ENCODE results near the gene MCAT. TPM values are rescaled to one million over a fixed set of nuclear protein-coding genes. Genes with fewer than 3 reads are reported as not detected.

MCAT gene
- total RNA-seq, 4 donors from 2014 or later: 15.8 to 21.7 (median 19.2) TPM

DNA sequence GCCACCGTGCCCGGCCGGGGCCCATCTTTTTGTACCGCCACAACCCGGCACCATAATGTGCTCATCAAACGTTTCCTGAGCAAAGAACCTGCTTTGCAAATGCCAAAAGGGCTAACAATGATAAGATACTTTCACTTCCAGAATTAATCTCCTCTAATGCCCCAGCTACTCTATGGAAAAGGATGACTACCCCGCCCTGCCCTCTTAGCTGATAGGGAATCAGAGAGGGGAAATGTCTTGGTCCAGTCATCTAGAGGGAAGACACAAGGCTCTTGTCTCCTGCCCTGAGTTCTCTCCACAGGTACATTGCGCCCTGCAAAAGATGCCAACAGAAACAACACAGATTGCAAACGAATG is 54.6 kb downstream of the MCAT start:
- H3K27me3 ChIP-seq: no peaks in the 10 kb centered on the region
- no peak for ATAC-seq
- peak overlapping the region in 3 of 4 donors; percentile 68 to 72 (median 70) for H3K27ac ChIP-seq
- TF ChIP-seq POLR2AphosphoS5 (IDR thresholded peaks at IDR 0.05) (no peak), POLR2A (IDR thresholded peaks at IDR 0.05) (no peak), EP300 (IDR thresholded peaks at IDR 0.05) (no peak)
- TF ChIP-seq, protein P1, sequence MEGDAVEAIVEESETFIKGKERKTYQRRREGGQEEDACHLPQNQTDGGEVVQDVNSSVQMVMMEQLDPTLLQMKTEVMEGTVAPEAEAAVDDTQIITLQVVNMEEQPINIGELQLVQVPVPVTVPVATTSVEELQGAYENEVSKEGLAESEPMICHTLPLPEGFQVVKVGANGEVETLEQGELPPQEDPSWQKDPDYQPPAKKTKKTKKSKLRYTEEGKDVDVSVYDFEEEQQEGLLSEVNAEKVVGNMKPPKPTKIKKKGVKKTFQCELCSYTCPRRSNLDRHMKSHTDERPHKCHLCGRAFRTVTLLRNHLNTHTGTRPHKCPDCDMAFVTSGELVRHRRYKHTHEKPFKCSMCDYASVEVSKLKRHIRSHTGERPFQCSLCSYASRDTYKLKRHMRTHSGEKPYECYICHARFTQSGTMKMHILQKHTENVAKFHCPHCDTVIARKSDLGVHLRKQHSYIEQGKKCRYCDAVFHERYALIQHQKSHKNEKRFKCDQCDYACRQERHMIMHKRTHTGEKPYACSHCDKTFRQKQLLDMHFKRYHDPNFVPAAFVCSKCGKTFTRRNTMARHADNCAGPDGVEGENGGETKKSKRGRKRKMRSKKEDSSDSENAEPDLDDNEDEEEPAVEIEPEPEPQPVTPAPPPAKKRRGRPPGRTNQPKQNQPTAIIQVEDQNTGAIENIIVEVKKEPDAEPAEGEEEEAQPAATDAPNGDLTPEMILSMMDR (IDR thresholded peaks at IDR 0.05): no peak
- H3K4me1 ChIP-seq: peaks cover 0 to 17% (median 3%) of the 10 kb centered on the region in 3 donors
- no peaks in the 10 kb centered on the region for H3K9me3 ChIP-seq
- H3K4me3 ChIP-seq: peak overlapping the region; percentile 75 to 80
- WGBS, 2 donors (ENCODE audit: low coverage in 1 of 2): 10 to 76% methylated on average over 2 to 5 of the region's 9 CpGs
- no peaks in the 10 kb centered on the region for H3K36me3 ChIP-seq

DNA sequence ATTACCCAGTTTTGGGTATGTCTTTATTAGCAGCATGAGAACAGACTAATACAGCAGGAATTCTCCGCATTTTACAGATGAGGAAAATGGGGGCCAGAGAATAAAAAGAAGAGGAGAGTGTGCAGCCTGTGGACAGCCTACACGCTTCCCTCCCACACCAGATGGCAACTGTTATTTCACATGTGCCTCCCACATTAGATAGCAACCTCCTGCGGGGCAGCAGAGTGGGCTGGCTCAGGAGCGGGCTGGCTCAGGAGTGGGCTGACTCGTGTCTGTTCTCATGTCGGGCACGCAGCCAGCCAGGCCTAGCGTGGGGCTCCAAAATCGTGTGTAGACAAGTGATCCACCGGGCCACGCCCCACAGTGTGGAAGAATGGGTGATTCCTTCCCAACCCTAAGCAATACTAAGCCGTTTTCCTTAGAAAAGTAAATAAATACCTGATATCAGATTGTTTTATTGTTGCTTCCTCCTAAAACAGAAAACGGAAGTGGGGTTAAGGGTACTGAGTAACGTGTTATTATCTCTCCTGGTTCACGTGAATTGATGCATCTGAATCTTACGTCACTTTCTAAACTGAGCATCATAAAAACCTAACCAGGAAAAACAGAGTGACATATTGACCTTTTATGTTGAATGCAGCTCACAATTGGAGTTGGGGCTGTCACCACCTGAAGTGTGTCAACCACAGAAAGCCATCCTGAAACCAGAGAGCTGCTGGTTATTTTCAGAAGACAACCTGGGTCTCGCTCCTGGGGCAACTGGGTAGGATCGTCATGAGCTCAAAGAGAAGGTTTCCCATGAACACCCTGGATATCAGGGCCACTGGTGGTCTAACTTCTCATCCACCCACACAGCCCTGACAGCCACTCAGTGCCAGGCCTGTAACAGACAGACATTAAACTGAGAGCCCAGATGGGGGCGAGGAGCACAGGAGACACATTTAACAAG is 57.3 kb downstream of the MCAT start:
- Histone ChIP-seq H3K4me3 (no peak overlapping the region), H3K27ac (no peak overlapping the region), H3K27me3 (no peaks in the 10 kb centered on the region), H3K36me3 (no peaks in the 10 kb centered on the region), H3K9me3 (no peaks in the 10 kb centered on the region), H3K4me1 (peaks cover 0 to 17% (median 3%) of the 10 kb centered on the region in 3 donors)
- 71 to 76% methylated on average over 11 to 15 of the region's 19 CpGs for WGBS, 2 donors (ENCODE audit: low coverage in 1 of 2)
- TF ChIP-seq EP300 (IDR thresholded peaks at IDR 0.05): no peak
- TF ChIP-seq POLR2A (IDR thresholded peaks at IDR 0.05): no peak
- TF ChIP-seq POLR2AphosphoS5 (IDR thresholded peaks at IDR 0.05): no peak
- TF ChIP-seq, protein P1 (IDR thresholded peaks at IDR 0.05): no peak
- no peak for ATAC-seq

Other genes with a start within 250 kb of the MCAT start
- gene PACSIN2, start 128.2 kb downstream of the MCAT start, total RNA-seq: 100 to 1,000 TPM in 2 of 4 donors, 10 to 100 TPM in 2; 73.1 to 171 (median 107) TPM
- gene TTLL1, start 54.0 kb downstream of the MCAT start, total RNA-seq: 1 to 10 TPM; 3.9 to 8.0 (median 5.4) TPM
- gene BIK, start 32.6 kb downstream of the MCAT start, total RNA-seq: 1 to 10 TPM in 1 of 4 donors, not detected in 3; 1.7 TPM
- gene TSPO, start 8.2 kb upstream of the MCAT start, total RNA-seq: 100 to 1,000 TPM; 112 to 240 (median 178) TPM
- 10 to 100 TPM; 20.8 to 34.5 (median 23.4) TPM for gene TTLL12, start 43.7 kb upstream of the MCAT start, total RNA-seq
- gene SCUBE1, start 200.0 kb upstream of the MCAT start, total RNA-seq: 100 to 1,000 TPM in 2 of 4 donors, 10 to 100 TPM in 2; 37.3 to 107 (median 75.9) TPM

Measured in gastroesophageal sphincter (tissue), 4 donors.